ENCODE data around the gene MBLAC2. TPM values are rescaled to one million over a fixed set of nuclear protein-coding genes. Genes with fewer than 3 reads are reported as not detected.
A peak's percentile ranks its signal among the peaks of the same experiment; 100 is the strongest.

Gene MBLAC2
- total RNA-seq, 4 donors from 2014 or later, result 1.1 to 2.4 (median 1.7) TPM

GRCh38 chr5:90475436-90475980 is 937 bp upstream of the MBLAC2 start:
- ATAC-seq (no peak), DNase-seq (no peak)
- H3K4me1 ChIP-seq, result peaks cover 11 to 26% of the 10 kb centered on the region in 2 donors
- H3K4me3 ChIP-seq, result peak overlapping the region in 3 of 4 donors; percentile 76 to 86 (median 77)
- intact Hi-C loops (cut with DNase I; ENCODE audit: low total_unique reads), result no loop called here
- in situ Hi-C loops (cut with MboI; ENCODE audit: low sequenced_read_pairs in 4 of 4), result loop anchor here in 1 of 4 donors (10.0 kb wide), 1 partner anchor 49 kb away; the partner anchor contains the start of gene LYSMD3
- H3K36me3 ChIP-seq, result no peaks in the 10 kb centered on the region
- H3K27ac ChIP-seq, result peak overlapping the region in 1 of 4 donors; percentile 82
- no peaks in the 10 kb centered on the region for H3K27me3 ChIP-seq
- no peaks in the 10 kb centered on the region for H3K9me3 ChIP-seq
- TF ChIP-seq CTCF (IDR thresholded peaks at IDR 0.05 in 4 of 5, conservative IDR thresholded peaks at IDR 0.05 in 1 of 5), result no peak
- TF ChIP-seq POLR2A (IDR thresholded peaks at IDR 0.05), result no peak

GRCh38 chr5:90473396-90474234 is 956 bp downstream of the MBLAC2 start:
- in situ Hi-C loops (cut with MboI; ENCODE audit: low sequenced_read_pairs in 4 of 4), result loop anchor here in 1 of 4 donors (10.0 kb wide), 1 partner anchor 51 kb away; the partner anchor contains the start of gene LYSMD3

GRCh38 chr5:90472783-90473395 is 1.7 kb downstream of the MBLAC2 start:
- DNase-seq (no peak), ATAC-seq (no peak)
- no peaks in the 10 kb centered on the region for H3K27me3 ChIP-seq
- peaks cover 11 to 26% of the 10 kb centered on the region in 2 donors for H3K4me1 ChIP-seq
- in situ Hi-C loops (cut with MboI; ENCODE audit: low sequenced_read_pairs in 4 of 4) (loop anchor here in 1 of 4 donors (10.0 kb wide), 1 partner anchor 52 kb away; the partner anchor contains the start of gene LYSMD3), intact Hi-C loops (cut with DNase I; ENCODE audit: low total_unique reads) (no loop called here)
- no peaks in the 10 kb centered on the region for H3K9me3 ChIP-seq
- no peaks in the 10 kb centered on the region for H3K36me3 ChIP-seq
- peak overlapping the region in 1 of 4 donors; percentile 82 for H3K27ac ChIP-seq
- no peak for TF ChIP-seq POLR2A (IDR thresholded peaks at IDR 0.05)
- TF ChIP-seq CTCF (IDR thresholded peaks at IDR 0.05 in 4 of 5, conservative IDR thresholded peaks at IDR 0.05 in 1 of 5), result no peak
- peak overlapping the region; percentile 76 to 90 (median 82) for H3K4me3 ChIP-seq

More at GRCh38 chr5:90473396-90474234, 956 bp downstream of the MBLAC2 start:
- peak overlapping the region; percentile 76 to 90 (median 82) for H3K4me3 ChIP-seq
- H3K36me3 ChIP-seq, result no peaks in the 10 kb centered on the region
- peak; percentile 30 to 51 for ATAC-seq
- H3K4me1 ChIP-seq, result peaks cover 11 to 26% of the 10 kb centered on the region in 2 donors
- TF ChIP-seq POLR2A (IDR thresholded peaks at IDR 0.05) (no peak), CTCF (IDR thresholded peaks at IDR 0.05 in 4 of 5, conservative IDR thresholded peaks at IDR 0.05 in 1 of 5) (no peak)
- no peaks in the 10 kb centered on the region for H3K9me3 ChIP-seq
- peak; percentile 16 to 29 for DNase-seq
- peak overlapping the region; percentile 82 to 91 (median 84) for H3K27ac ChIP-seq
- intact Hi-C loops (cut with DNase I; ENCODE audit: low total_unique reads), result loop anchor here (1.0 kb wide), 2 partner anchors 56 to 64 kb away; partner anchors contain the start of genes CETN3 and LYSMD3
- H3K27me3 ChIP-seq, result no peaks in the 10 kb centered on the region

GRCh38 chr5:90461288-90461687 is 13.3 kb downstream of the MBLAC2 start:
- TF ChIP-seq CTCF (IDR thresholded peaks at IDR 0.05 in 4 of 5, conservative IDR thresholded peaks at IDR 0.05 in 1 of 5) (no peak), POLR2A (IDR thresholded peaks at IDR 0.05) (no peak)
- no peak for ATAC-seq
- no peak overlapping the region for H3K4me3 ChIP-seq
- intact Hi-C loops (cut with DNase I; ENCODE audit: low total_unique reads) (no loop called here), in situ Hi-C loops (cut with MboI; ENCODE audit: low sequenced_read_pairs in 4 of 4) (no loop called here)
- peaks cover 0 to 6% of the 10 kb centered on the region in 2 donors for H3K4me1 ChIP-seq
- H3K36me3 ChIP-seq, result no peaks in the 10 kb centered on the region
- H3K27me3 ChIP-seq, result no peaks in the 10 kb centered on the region
- no peak for DNase-seq
- no peaks in the 10 kb centered on the region for H3K9me3 ChIP-seq
- no peak overlapping the region for H3K27ac ChIP-seq

Measured in gastrocnemius medialis (tissue), 4 donors.